Stimulated activated CD4-positive, alpha-beta T cell treated with anti-CD3 and anti-CD28 coated beads, Interleukin-2, amount 100 ng/mL, for 24 hours (primary cell): Measurements from ENCODE around the gene KCNMB2.
"Not testable (repeated sequence)": the region's sequence is repeated elsewhere in the genome, so short reads cannot be mapped to it uniquely, and the experiment has no call there.

ENCODE experiments used
- DNase-seq, 2 donors: peaks; one replicate each; pipeline ENCODE4 v3.0.0-alpha.2; 2020

Gene KCNMB2

GRCh38 chr3:178520451-178520850 lies 15.8 kb upstream of the KCNMB2 start:
- no peak for DNase-seq

DNA sequence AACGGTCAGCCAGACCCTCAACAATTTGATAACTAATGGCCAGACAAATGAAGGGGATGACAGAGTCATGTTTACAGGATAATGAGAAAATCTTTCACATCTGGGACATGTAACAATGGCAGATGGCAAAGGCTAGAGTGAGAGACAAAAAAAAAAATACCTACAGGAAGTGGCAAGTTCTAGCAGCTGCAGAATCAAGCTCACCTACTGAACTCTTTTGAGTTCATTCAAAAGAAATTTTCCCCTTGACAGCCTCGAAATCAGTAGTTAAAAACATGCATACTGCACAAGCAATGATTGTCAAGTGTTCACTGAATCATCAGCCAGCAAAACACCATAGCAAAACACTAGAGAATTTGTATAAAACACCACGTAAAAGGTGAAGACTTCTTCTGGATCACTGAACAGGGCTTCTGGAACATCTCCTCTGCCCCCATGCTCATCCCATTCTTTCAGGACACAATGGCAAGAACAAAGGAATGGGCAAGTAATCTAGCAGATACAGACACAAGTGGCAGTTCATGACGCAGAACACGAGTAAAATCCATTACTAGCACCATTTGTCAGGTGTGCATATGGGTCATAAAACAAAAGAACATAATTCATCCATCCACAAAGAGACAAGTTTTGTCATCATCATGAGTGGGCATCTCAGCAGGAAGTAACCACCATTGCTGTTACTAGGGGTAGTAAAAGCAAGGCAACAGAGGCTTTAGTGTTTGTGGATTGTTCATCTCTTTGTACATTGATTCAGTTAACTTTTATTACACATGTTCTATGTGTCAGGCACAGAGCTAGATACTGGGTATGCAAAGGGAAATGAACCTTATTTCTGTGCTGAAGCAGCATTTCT lies 13.8 kb upstream of the KCNMB2 start:
- no peak for DNase-seq

GRCh38 chr3:178525251-178525650 lies 11.0 kb upstream of the KCNMB2 start:
- no peak for DNase-seq

GRCh38 chr3:178526291-178526690 lies 9.9 kb upstream of the KCNMB2 start:
- no peak for DNase-seq

GRCh38 chr3:178527981-178528380 lies 8.3 kb upstream of the KCNMB2 start:
- no peak for DNase-seq

DNA sequence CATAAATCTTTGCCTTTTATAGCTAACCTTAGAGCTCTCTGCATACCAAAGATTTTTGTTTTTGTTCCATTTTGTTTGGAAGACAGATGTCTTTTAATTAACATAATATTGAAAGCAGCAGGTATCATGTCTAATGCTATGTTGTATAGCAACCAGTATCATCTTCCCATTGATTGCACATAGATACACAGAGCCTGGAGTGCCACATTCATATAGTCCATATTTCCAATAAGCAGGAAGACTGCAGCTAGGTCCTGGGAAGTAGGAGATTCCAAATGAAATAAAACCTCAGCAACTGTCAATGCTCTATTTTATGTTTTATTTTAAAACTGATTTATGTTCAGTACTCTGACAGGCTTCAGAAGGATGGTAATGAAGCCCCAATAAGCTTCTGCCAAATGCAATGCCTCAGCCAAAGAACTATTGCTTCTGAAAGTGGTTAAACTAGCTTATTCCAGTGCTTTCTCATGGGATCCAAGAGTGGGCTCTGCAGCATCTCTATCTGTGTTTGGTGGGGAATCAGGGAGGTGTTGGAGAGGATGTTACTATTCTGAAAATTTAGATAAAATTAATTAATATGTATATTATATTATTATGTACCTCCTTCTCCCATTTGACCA lies 6.5 kb upstream of the KCNMB2 start:
- DNase-seq = no peak

DNA sequence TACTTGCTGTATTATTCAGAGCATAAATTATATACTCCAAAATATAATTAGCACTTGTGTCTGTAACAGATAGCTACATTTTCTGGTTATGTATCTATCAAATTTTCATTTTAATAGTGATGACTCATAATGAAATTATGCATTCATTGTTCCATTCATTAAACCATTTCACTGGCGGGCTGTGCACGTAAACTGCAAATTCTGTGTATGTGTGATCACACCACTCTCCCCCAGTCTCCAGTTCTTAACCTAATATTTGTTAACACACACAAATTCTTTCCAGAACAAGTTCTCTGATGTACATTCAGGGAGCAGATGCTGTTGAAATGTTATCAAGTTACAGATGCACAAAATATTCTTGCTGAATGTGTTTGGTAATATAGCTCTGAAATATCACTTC lies 3.8 kb upstream of the KCNMB2 start:
- no peak for DNase-seq

GRCh38 chr3:178537122-178537705 lies 978 bp downstream of the KCNMB2 start:
- no peak for DNase-seq

DNA sequence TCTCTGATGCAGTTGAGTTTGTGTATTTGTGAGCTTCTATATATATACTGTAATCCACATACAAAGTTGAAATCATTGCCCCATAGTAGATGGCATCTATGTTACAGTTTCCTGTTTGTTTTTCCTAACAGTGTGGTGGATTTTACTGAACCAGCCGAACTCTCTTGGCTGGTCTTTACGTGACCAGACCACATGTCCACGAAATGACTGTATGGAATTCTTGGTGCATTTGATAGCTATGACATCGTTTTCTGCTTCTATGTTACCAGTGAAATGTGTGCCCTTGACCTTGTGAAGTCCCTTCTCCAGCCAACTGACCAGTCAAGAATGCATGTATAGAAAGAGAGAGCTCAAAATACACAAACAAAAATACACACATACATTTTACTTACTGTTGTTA lies 1.8 kb downstream of the KCNMB2 start:
- DNase-seq = no peak

- no peak for DNase-seq
Measured at GRCh38 chr3:178540184-178540583, 3.9 kb downstream of the KCNMB2 start.

DNA sequence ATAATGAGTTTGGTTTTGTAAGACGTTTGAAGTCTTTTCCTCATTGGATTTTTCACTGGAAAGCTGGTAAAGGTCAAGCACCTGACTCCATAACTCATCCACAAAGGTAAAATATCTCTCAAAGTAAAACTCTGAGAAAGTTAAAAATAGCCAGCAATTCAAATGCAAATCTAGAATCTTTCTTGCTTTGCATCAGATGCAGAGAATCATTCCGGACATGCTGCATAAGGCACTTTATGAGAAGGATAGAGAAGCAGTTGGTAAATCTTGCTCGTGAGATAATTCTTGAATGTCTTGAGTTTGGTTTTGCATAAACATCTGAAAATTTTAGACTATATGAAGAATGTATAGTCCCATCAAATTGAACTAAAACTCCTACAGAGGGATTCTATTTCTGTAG lies 9.1 kb downstream of the KCNMB2 start:
- DNase-seq = no peak

GRCh38 chr3:178546079-178546478 lies 9.8 kb downstream of the KCNMB2 start:
- no peak for DNase-seq

GRCh38 chr3:178549426-178549825 lies 13.2 kb downstream of the KCNMB2 start:
- not testable (repeated sequence) for DNase-seq

DNA sequence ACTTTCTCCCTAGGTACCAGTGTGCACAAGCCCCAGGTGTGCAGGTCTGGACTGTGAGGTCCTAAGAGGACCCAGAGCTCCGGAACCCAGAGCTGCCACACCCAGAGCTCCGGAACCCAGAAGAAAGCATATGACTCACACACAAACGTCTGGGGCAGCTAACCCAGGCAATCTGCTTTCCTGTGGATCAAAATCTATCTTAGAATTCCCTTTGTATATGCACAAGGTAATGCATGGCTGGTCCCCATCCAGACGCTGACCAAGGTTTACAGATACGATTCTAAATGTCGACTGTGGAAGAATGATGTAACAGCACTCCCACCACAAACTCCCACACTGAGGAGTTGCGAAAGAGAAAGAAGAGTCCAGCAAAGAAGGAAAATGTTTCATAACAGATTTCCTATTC lies 15.7 kb downstream of the KCNMB2 start:
- no peak for DNase-seq

- DNase-seq = no peak
Measured at GRCh38 chr3:178558637-178559036, 22.4 kb downstream of the KCNMB2 start.

DNA sequence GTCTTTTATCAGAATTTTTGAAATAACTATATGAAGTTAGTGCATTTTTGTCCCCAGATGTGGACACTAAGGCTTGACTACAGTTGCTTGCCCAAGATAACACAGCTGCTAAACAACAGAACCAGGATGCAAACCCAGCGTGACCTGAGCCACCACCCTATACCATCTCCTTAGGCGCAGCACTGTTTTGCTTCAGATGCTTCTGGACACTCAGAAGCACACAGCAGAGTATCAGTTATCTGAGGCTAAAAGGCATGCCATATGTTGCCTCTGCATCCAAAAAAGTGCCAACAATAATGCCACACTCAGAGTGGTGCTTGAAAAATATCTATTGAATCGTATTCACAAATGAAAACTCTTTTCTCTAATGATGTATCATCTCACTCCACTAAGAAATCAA lies 24.5 kb downstream of the KCNMB2 start:
- no peak for DNase-seq

GRCh38 chr3:178561239-178561638 lies 25.0 kb downstream of the KCNMB2 start:
- DNase-seq = no peak

DNA sequence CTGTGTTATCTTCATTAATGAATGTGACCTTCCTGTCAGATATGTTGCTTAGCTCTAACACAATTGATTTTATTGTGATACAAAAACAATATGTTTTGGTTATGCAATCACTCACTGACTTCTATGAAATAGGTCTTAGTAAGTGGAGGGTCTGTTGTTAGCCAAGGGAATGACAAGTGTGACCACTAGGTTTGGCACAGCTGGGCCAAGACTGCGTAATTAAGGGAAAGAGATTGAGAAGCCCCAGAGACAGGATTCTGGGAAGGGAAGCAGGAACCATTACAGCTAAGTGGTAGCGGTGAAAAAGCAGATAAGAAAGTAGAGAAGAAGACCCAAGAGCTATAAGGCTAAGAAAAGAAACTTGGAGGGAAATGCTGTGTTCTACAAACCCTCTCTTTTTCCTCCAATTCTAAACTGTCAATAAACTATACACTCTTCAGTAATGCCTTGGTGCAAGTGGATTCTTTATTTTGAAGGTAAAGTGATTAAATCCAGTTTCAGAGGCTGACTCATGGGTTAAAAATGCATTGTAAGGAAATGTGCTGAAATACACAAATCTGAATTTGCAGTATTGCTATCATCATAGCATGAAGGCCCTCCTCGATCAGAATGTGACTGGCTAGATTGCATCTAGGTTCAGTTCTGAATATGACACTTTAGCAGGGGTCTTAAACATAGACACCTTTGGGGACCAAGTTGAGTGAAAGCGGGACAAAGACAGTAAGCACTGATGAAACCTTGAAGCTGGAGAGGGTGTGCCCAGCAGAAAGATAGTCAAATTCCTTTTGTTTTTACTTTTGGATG lies 26.1 kb downstream of the KCNMB2 start:
- no peak for DNase-seq

DNA sequence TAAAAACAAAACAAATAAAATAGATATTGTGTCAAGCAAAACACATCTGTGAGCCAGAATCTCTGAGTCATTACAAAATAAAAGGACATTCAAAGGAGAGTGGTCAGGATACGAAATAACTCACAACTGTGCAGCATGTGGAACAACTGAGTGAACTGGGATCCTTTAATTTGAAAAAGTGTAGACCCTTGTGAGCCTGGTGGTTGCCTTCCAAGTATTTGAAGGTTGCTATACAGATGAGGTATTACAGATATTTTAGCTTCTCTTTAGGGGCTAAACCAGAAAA lies 26.7 kb downstream of the KCNMB2 start:
- DNase-seq = no peak

- no peak for DNase-seq
Measured at GRCh38 chr3:178567611-178568010, 31.4 kb downstream of the KCNMB2 start.

DNA sequence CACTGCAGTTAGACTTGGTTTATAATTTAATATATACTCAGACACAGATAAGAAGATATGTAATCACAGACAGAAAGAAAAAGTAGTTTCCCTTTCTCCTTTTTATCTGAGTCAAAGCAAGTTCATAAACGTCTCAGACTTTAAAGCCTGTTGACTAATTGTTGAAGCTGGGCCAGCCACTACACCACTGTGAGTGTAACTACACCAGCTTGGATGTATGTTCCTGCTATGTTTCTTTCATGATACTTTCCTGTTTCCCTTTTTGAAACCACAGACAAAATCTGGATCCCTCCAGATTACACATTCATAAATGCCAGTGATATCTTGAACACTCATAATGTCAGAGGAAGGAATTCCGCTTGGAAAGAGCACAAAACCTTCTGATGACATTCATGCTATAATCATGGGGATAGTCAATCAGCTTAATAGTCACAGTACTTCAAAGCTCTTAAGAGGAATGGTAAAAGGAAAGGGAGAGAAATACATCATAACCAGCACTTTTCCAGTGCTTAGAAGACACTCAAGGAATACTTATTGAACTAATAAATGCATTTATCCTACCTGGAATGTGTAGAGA lies 32.0 kb downstream of the KCNMB2 start:
- DNase-seq = no peak

DNA sequence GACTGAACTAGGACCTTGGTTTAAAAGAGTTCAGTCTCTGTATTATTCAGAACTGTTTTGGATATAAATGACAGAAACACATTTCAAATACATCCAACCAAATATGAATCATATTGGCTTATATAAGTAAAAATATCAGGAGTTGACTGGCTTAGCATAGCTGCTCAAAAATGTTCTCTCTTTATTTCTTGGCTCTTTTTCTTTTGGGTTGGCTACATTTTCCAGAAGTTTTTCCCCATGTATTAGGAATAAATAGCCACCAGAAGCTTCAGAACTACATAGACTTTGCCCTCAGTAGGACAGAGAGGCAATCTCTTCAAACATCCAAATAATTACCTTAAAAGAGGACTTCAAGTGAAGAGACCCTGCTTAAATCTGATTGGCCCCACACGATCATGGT lies 32.7 kb downstream of the KCNMB2 start:
- no peak for DNase-seq

DNA sequence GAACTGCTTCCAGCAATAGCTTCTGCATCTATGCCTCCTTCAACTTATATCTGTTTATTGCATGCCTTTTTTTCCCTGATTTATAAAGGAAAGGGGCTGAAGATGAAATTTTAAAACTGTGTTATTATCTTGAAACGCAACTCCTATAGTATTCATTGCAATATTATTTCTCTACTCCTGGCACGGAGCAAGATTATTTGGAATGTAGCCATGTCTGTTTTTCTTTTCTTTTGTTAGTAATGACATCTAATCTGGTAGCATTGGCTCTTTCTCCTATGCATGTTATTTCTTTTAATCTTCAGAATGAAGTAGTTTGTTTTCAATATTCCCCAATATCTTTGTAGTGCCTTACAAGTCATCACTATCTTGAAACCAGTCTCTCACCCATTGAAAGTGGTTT lies 33.6 kb downstream of the KCNMB2 start:
- DNase-seq = no peak
